SK-N-SH (cell line): ENCODE data around the gene TUBGCP2. TPM values are rescaled to one million over a fixed set of nuclear protein-coding genes. Genes with fewer than 3 reads are reported as not detected.
A peak's percentile ranks its signal among the peaks of the same experiment; 100 is the strongest.

Source experiments
- CTCF ChIA-PET: fragments of 300-600, 350-600 bp; formaldehyde crosslinking; extraction: SDS; loops from one replicate; lab custom pipeline; 2021; lab: Yijun Ruan, JAX
- POLR2A ChIA-PET: fragments of 350-600 bp; sonication (Branson Sonifier 250); formaldehyde crosslinking; extraction: SDS; loops from one replicate; lab custom pipeline; 2020; ENCODE audit warnings: antibody characterized with exemption, inconsistent platforms; lab: Yijun Ruan, JAX
- DNase-seq: peaks from one replicate; pipeline ENCODE4 v3.0.0; 2012
- H2AFZ ChIP-seq: fragments of 200-600 bp; sonication (generic); 2 replicates; pipeline ENCODE4 v1.8.1; 2016; ENCODE audit warnings: antibody characterized with exemption, mild to moderate bottlenecking, low read depth
- H3F3A ChIP-seq: fragments of 200-600 bp; sonication (generic); replicated peaks from 2 replicates; pipeline ENCODE3; 2016; ENCODE audit warnings: antibody characterized with exemption, mild to moderate bottlenecking; ENCODE audit not compliant: insufficient read depth
- H3K27ac ChIP-seq, 2 experiments: fragments of 200-500 bp in 1 of 2; fragments of 200-600 bp in 1 of 2; sonication (Bioruptor generic) in 1 of 2; sonication (generic), shearing (Covaris generic) in 1 of 2; 2 replicates each; pipeline versions ENCODE4 v1.5.1 to v1.6.1; 2014 to 2016; ENCODE audit warnings: low read depth in 2 of 2, inconsistent platforms in 1 of 2, low read length in 1 of 2, mild to moderate bottlenecking in 1 of 2, mixed read lengths in 1 of 2
- H3K27me3 ChIP-seq: fragments of 200-600 bp; sonication (generic), shearing (Covaris generic); 2 replicates; pipeline ENCODE4 v1.6.1; 2016; ENCODE audit warnings: mixed run types; ENCODE audit not compliant: insufficient read depth
- H3K36me3 ChIP-seq, 2 experiments: fragments of 200-500 bp in 1 of 2; fragments of 200-600 bp in 1 of 2; sonication (Bioruptor generic) in 1 of 2; sonication (generic) in 1 of 2; replicated peaks in 1 of 2; 2 replicates each; pipeline versions ENCODE3 to v1.5.1; 2014 to 2016; ENCODE audit warnings: low read length in 1 of 2, mild to moderate bottlenecking in 1 of 2; ENCODE audit not compliant: insufficient read depth in 2 of 2, control insufficient read depth in 1 of 2
- H3K4me1 ChIP-seq, 2 experiments: fragments of 200-500 bp in 1 of 2; fragments of 200-600 bp in 1 of 2; sonication (Bioruptor generic) in 1 of 2; sonication (generic), shearing (Covaris generic) in 1 of 2; 2 replicates each; pipeline versions ENCODE4 v1.5.1 to v1.6.1; 2014 to 2016; ENCODE audit warnings: low read depth in 1 of 2, low read length in 1 of 2, mixed run types in 1 of 2; ENCODE audit not compliant: insufficient read depth in 2 of 2, control insufficient read depth in 1 of 2
- H3K4me2 ChIP-seq: fragments of 200-600 bp; sonication (generic), shearing (Covaris generic); 2 replicates; pipeline ENCODE4 v1.6.1; 2017; ENCODE audit warnings: mixed run types
- H3K4me3 ChIP-seq, 2 experiments: fragments of 200-500 bp in 1 of 2; fragments of 200-600 bp in 1 of 2; sonication (Bioruptor generic) in 1 of 2; sonication (generic), shearing (Covaris generic) in 1 of 2; 2 replicates each; pipeline versions ENCODE4 v1.5.1 to v1.8.1; 2014 to 2016; ENCODE audit warnings: low read depth in 2 of 2, inconsistent platforms in 1 of 2, low read length in 1 of 2, mild to moderate bottlenecking in 1 of 2, mixed read lengths in 1 of 2, moderate library complexity in 1 of 2
- H3K79me2 ChIP-seq: fragments of 200-600 bp; sonication (generic); 2 replicates; pipeline ENCODE4 v1.8.1; 2017; ENCODE audit warnings: mild to moderate bottlenecking; ENCODE audit not compliant: insufficient read depth
- H3K9ac ChIP-seq: fragments of 200-600 bp; sonication (generic); 2 replicates; pipeline ENCODE4 v1.6.1; 2017; ENCODE audit warnings: mixed run types
- H3K9me2 ChIP-seq: fragments of 200-600 bp; sonication (generic); 2 replicates; pipeline ENCODE4 v1.6.1; 2017; ENCODE audit warnings: mixed run types
- H3K9me3 ChIP-seq: fragments of 200-600 bp; sonication (generic); 2 replicates; pipeline ENCODE4 v1.6.1; 2017; ENCODE audit warnings: mixed run types, mild to moderate bottlenecking, moderate library complexity
- H4K20me1 ChIP-seq: fragments of 200-600 bp; sonication (generic); 2 replicates; pipeline ENCODE4 v1.6.1; 2017; ENCODE audit warnings: mild to moderate bottlenecking, mixed run types; ENCODE audit not compliant: insufficient read depth
- ELF1 ChIP-seq: IDR thresholded peaks from 2 replicates; pipeline ENCODE4 v1.4.0; 2012
- EP300 ChIP-seq, 2 experiments: IDR thresholded peaks; 2 replicates each; pipeline versions ENCODE4 v1.4.0 to v1.6.1; 2012; ENCODE audit warnings: borderline replicate concordance in 1 of 2, low read depth in 1 of 2, low read length in 1 of 2
- FOSL2 ChIP-seq: IDR thresholded peaks from 2 replicates; pipeline ENCODE4 v1.4.0; 2012; ENCODE audit warnings: low read depth, mild to moderate bottlenecking, moderate library complexity, borderline replicate concordance
- JUND ChIP-seq: IDR thresholded peaks from 2 replicates; pipeline ENCODE4 v1.4.0; 2012
- NRF1 ChIP-seq: IDR thresholded peaks from 2 replicates; pipeline ENCODE4 v1.6.1; 2012; ENCODE audit warnings: low read depth, mild to moderate bottlenecking, low read length
- RAD21 ChIP-seq: IDR thresholded peaks from 2 replicates; pipeline ENCODE4 v1.6.1; 2012; ENCODE audit warnings: mild to moderate bottlenecking, low read length
- RCOR1 ChIP-seq: fragments of 150-350 bp; IDR thresholded peaks from 2 replicates; pipeline ENCODE4 v1.6.1; 2017; ENCODE audit warnings: antibody characterized with exemption, low read length
- SIN3A ChIP-seq: IDR thresholded peaks from 2 replicates; pipeline ENCODE4 v1.6.1; 2012; ENCODE audit warnings: low read depth, mild to moderate bottlenecking, low read length, moderate library complexity, borderline replicate concordance
- SMC3 ChIP-seq: IDR thresholded peaks from 2 replicates; pipeline ENCODE4 v1.6.1; 2012; ENCODE audit warnings: low read depth, low read length, improper control_type of control experiment
- TAF1 ChIP-seq: IDR thresholded peaks from 2 replicates; pipeline ENCODE4 v1.6.1; 2012; ENCODE audit warnings: low read depth, mild to moderate bottlenecking, low read length, moderate library complexity, borderline replicate concordance
- TCF12 ChIP-seq: IDR thresholded peaks from 2 replicates; pipeline ENCODE4 v1.4.0; 2012
- YY1 ChIP-seq: IDR thresholded peaks from 2 replicates; pipeline ENCODE4 v1.4.0; 2012; ENCODE audit warnings: low read depth, mild to moderate bottlenecking
- WGBS: methylation state at CpG from one replicate; pipeline ENCODE4 v1.1.6; 2017; ENCODE audit warnings: low lambda C conversion rate; 5-methylcytosine and 5-hydroxymethylcytosine counted together
- polyA plus RNA-seq, 3 experiments: library from polyadenylated mRNA; depleted of rRNA; stranded (reverse); fragments of >200 nt; gene quantifications; 2 replicates each; pipeline ENCODE4 v1.2.3, GENCODE V29; 2012
- TF ChIP-seq, protein P1 (sequence below): fragments of 200-600 bp; sonication (generic); IDR thresholded peaks from 2 replicates; pipeline ENCODE4 v1.6.1; 2017; ENCODE audit warnings: antibody characterized with exemption, mild to moderate bottlenecking, moderate library complexity
- TF ChIP-seq, protein P2 (sequence below): fragments of 150-350 bp; IDR thresholded peaks from 2 replicates; pipeline ENCODE4 v1.6.1; 2017; ENCODE audit warnings: antibody characterized with exemption, low read length, low read depth, borderline replicate concordance
- TF ChIP-seq, protein P3 (sequence below): IDR thresholded peaks from 2 replicates; pipeline ENCODE4 v1.6.1; 2012; ENCODE audit warnings: mild to moderate bottlenecking, low read depth, low read length, moderate library complexity
- TF ChIP-seq, protein P4 (sequence below): IDR thresholded peaks from 2 replicates; pipeline ENCODE4 v1.4.0; 2012; ENCODE audit warnings: low read depth

Gene TUBGCP2
- polyA plus RNA-seq, 1 of the 3 experiments (the other 2 are of a cell fraction), result 49.1 TPM

DNA sequence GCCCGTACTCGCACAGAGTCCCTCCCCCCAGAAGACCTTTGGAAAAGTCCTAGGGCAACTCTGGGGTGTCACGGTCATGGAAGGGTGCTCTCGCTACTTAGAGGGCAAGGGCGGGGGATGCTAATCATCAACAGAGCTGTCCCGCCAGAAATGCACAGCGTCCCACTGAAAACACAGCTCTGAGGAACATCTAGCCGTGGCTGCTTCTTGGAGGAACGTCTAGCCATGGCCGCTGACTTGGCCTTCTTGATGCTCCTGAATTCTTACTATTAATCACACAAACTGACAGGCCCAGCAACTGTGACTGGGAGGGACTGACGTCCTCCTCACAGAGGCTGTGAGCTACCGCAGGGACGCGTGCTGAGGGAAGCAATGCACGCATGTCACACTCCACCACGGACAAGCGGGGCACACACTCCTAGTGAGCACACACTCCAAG, 1.7 kb downstream of the TUBGCP2 start:
- peaks cover 8 to 16% of the 10 kb centered on the region in 2 experiments; a peak in 2 of 4 replicates for H3K4me1 ChIP-seq
- H3F3A ChIP-seq, result peaks cover 13% of the 10 kb centered on the region
- no peaks in the 10 kb centered on the region for H3K9me3 ChIP-seq
- H3K9ac ChIP-seq, result no peak overlapping the region
- no peak overlapping the region; a peak in 2 of 4 replicates for H3K4me3 ChIP-seq
- H3K79me2 ChIP-seq, result peaks cover 67% of the 10 kb centered on the region
- peak overlapping the region; percentile 96 for H3K4me2 ChIP-seq
- peaks cover 62% of the 10 kb centered on the region for H4K20me1 ChIP-seq
- no peak for DNase-seq
- H3K9me2 ChIP-seq, result no peaks in the 10 kb centered on the region
- H3K27ac ChIP-seq, result no peak overlapping the region
- POLR2A ChIA-PET, result interaction anchor here (0.5 to 1.5 kb wide), 3 partner anchors 17 to 27 kb away, joined by 3 to 5 read pairs (median 4); no protein-coding TSS in a partner anchor
- 94% methylated on average over 8 of the region's 17 CpGs for WGBS
- H3K27me3 ChIP-seq, result no peaks in the 10 kb centered on the region
- peaks cover 11 to 20% of the 10 kb centered on the region in 2 experiments for H3K36me3 ChIP-seq
- TF ChIP-seq YY1 (no peak), TAF1 (no peak), TCF12 (no peak), SIN3A (no peak), SMC3 (no peak)
- TF ChIP-seq, protein P1, sequence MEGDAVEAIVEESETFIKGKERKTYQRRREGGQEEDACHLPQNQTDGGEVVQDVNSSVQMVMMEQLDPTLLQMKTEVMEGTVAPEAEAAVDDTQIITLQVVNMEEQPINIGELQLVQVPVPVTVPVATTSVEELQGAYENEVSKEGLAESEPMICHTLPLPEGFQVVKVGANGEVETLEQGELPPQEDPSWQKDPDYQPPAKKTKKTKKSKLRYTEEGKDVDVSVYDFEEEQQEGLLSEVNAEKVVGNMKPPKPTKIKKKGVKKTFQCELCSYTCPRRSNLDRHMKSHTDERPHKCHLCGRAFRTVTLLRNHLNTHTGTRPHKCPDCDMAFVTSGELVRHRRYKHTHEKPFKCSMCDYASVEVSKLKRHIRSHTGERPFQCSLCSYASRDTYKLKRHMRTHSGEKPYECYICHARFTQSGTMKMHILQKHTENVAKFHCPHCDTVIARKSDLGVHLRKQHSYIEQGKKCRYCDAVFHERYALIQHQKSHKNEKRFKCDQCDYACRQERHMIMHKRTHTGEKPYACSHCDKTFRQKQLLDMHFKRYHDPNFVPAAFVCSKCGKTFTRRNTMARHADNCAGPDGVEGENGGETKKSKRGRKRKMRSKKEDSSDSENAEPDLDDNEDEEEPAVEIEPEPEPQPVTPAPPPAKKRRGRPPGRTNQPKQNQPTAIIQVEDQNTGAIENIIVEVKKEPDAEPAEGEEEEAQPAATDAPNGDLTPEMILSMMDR, result no peak
- TF ChIP-seq, protein P2, sequence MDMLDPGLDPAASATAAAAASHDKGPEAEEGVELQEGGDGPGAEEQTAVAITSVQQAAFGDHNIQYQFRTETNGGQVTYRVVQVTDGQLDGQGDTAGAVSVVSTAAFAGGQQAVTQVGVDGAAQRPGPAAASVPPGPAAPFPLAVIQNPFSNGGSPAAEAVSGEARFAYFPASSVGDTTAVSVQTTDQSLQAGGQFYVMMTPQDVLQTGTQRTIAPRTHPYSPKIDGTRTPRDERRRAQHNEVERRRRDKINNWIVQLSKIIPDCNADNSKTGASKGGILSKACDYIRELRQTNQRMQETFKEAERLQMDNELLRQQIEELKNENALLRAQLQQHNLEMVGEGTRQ, result no peak
- CTCF ChIA-PET, result interaction anchor here (0.9 to 4.3 kb wide), 14 partner anchors 8 to 571 kb away, joined by 3 to 24 read pairs (median 6); partner anchors contain the start of gene ADAM8
- no peak overlapping the region for H2AFZ ChIP-seq

DNA sequence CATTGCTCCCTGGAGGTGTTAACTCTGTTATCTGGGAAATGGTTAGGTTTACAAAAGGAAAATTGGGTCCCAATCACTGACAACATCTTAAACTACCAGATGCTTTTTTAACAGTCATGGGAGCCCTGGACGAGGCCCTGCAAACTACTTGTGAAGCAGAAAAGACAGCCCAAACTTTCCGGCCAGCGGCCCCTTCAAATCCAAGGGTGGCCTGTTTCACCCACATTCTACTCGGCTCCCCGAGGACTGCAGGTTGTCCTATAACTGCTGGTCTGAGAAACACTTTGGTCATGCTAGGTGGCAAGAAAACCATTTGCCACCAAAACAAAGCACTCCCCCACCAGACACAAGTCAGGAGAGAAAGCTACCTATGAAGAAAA, 2.6 kb downstream of the TUBGCP2 start:
- Histone ChIP-seq H3K4me1 (peaks cover 8 to 16% of the 10 kb centered on the region in 2 experiments; a peak in 2 of 4 replicates), H3K9me3 (no peaks in the 10 kb centered on the region), H3K36me3 (peaks cover 10 to 15% of the 10 kb centered on the region in 2 experiments), H3K9ac (no peak overlapping the region), H4K20me1 (peaks cover 65% of the 10 kb centered on the region), H2AFZ (no peak overlapping the region), H3K4me2 (no peak overlapping the region), H3K27ac (no peak overlapping the region), H3K9me2 (no peaks in the 10 kb centered on the region), H3K79me2 (peaks cover 69% of the 10 kb centered on the region), H3F3A (peaks cover 8% of the 10 kb centered on the region), H3K4me3 (no peak overlapping the region), H3K27me3 (no peaks in the 10 kb centered on the region)
- ChIA-PET POLR2A (no interaction called here), CTCF (interaction anchor here (2.4 to 4.3 kb wide), 3 partner anchors 9 to 163 kb away, joined by 7 to 24 read pairs (median 9); no protein-coding TSS in a partner anchor)
- WGBS, result 94% methylated on average over 4 of the region's 5 CpGs
- no peak for DNase-seq
- TF ChIP-seq, protein P2, result no peak
- TF ChIP-seq FOSL2 (no peak), JUND (no peak), NRF1 (no peak), RCOR1 (no peak), EP300 (IDR thresholded peaks at IDR 0.05; ENCODE audit: borderline replicate concordance in 1 of 2, low read depth in 1 of 2, low read length in 1 of 2) (no peak), RAD21 (no peak), ELF1 (no peak)
- TF ChIP-seq, protein P3, sequence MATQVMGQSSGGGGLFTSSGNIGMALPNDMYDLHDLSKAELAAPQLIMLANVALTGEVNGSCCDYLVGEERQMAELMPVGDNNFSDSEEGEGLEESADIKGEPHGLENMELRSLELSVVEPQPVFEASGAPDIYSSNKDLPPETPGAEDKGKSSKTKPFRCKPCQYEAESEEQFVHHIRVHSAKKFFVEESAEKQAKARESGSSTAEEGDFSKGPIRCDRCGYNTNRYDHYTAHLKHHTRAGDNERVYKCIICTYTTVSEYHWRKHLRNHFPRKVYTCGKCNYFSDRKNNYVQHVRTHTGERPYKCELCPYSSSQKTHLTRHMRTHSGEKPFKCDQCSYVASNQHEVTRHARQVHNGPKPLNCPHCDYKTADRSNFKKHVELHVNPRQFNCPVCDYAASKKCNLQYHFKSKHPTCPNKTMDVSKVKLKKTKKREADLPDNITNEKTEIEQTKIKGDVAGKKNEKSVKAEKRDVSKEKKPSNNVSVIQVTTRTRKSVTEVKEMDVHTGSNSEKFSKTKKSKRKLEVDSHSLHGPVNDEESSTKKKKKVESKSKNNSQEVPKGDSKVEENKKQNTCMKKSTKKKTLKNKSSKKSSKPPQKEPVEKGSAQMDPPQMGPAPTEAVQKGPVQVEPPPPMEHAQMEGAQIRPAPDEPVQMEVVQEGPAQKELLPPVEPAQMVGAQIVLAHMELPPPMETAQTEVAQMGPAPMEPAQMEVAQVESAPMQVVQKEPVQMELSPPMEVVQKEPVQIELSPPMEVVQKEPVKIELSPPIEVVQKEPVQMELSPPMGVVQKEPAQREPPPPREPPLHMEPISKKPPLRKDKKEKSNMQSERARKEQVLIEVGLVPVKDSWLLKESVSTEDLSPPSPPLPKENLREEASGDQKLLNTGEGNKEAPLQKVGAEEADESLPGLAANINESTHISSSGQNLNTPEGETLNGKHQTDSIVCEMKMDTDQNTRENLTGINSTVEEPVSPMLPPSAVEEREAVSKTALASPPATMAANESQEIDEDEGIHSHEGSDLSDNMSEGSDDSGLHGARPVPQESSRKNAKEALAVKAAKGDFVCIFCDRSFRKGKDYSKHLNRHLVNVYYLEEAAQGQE, result no peak
- TF ChIP-seq, protein P4, sequence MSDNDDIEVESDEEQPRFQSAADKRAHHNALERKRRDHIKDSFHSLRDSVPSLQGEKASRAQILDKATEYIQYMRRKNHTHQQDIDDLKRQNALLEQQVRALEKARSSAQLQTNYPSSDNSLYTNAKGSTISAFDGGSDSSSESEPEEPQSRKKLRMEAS, result no peak
